GM12878 (cell line): ENCODE results near the gene SVIL. TPM values are rescaled to one million over a fixed set of nuclear protein-coding genes. Genes with fewer than 3 reads are reported as not detected.
A peak's percentile ranks its signal among the peaks of the same experiment; 100 is the strongest.

Experiments
- ATAC-seq: fragments of 200-7000 bp; cut with Tn5 transposase; 3 replicates; pipeline ENCODE4 v1.9.1; 2020; ENCODE audit warnings: mild to moderate bottlenecking, moderate library complexity
- BruUV-seq: library from RNA; stranded (reverse); fragments of 400-500 nt; replicated peaks from 2 replicates; lab custom pipeline; 2021; lab: Mats Ljungman, UMichigan
- CTCF ChIA-PET: fragments of 300-600 bp; sonication (Branson Sonifier 250); formaldehyde crosslinking; extraction: SDS; loops from one replicate; lab custom pipeline; 2021; ENCODE audit warnings: inconsistent platforms; lab: Yijun Ruan, JAX
- POLR2A ChIA-PET: fragments of 350-600 bp; formaldehyde crosslinking; extraction: SDS; loops from one replicate; lab custom pipeline; 2021; ENCODE audit warnings: inconsistent platforms; lab: Charles Lee
- RAD21 ChIA-PET: fragments of 300-600 bp; sonication (Branson Sonifier 250); formaldehyde crosslinking; loops from one replicate; lab custom pipeline; 2023; ENCODE audit warnings: antibody characterized with exemption; ENCODE audit not compliant: unreplicated experiment; lab: Charles Lee
- SMC1A ChIA-PET: fragments of 300-600 bp; sonication (Branson Sonifier 250); formaldehyde crosslinking; loops from one replicate; lab custom pipeline; 2023; ENCODE audit not compliant: unreplicated experiment, uncharacterized antibody; lab: Charles Lee
- DNase-seq: peaks from one replicate; pipeline ENCODE4 v3.0.0-alpha.2; 2011; ENCODE audit warnings: low read depth, low spot score
- FAIRE-seq: peaks from 3 replicates; lab custom pipeline; 2011; peaks lifted over from hg19 to GRCh38; lab: Jason Lieb, UNC
- H2AFZ ChIP-seq: 2 replicates; pipeline ENCODE4 v1.6.0; 2011; ENCODE audit warnings: low read depth, low read length, control low read depth; ENCODE audit not compliant: control insufficient read depth
- H3K27ac ChIP-seq: 2 replicates; pipeline ENCODE4 v1.5.1; 2011; ENCODE audit warnings: control low read depth; ENCODE audit not compliant: control insufficient read depth, insufficient read depth
- H3K27me3 ChIP-seq, 2 experiments: replicated peaks in 1 of 2; 2 replicates each; pipeline versions ENCODE4 v1.6.0 to v1.6.1; 2011; ENCODE audit warnings: low read length in 1 of 2; ENCODE audit not compliant: control insufficient read depth in 2 of 2, insufficient read depth in 2 of 2
- H3K36me3 ChIP-seq, 2 experiments: 2 replicates each; pipeline ENCODE4 v1.5.1; 2011; ENCODE audit warnings: low read length in 1 of 2; ENCODE audit not compliant: control insufficient read depth in 2 of 2, insufficient read depth in 2 of 2
- H3K4me1 ChIP-seq: 2 replicates; pipeline ENCODE4 v1.6.1; 2011; ENCODE audit warnings: mild to moderate bottlenecking, low read length, moderate library complexity, mixed read lengths; ENCODE audit not compliant: control insufficient read depth, insufficient read depth
- H3K4me2 ChIP-seq: 2 replicates; pipeline ENCODE4 v1.6.0; 2011; ENCODE audit warnings: control low read depth; ENCODE audit not compliant: control insufficient read depth, insufficient read depth
- H3K4me3 ChIP-seq: fragments of 200-600 bp; sonication (generic); 2 replicates; pipeline ENCODE4 v1.5.1; 2016
- H3K79me2 ChIP-seq: 2 replicates; pipeline ENCODE4 v1.6.0; 2011; ENCODE audit warnings: low read length; ENCODE audit not compliant: control insufficient read depth, insufficient read depth
- H3K9ac ChIP-seq: 2 replicates; pipeline ENCODE4 v1.8.0; 2011; ENCODE audit warnings: low read length, control low read depth, mixed read lengths; ENCODE audit not compliant: control insufficient read depth, insufficient read depth
- H3K9me3 ChIP-seq: replicated peaks from 3 replicates; pipeline ENCODE4 v1.5.1; 2011; ENCODE audit warnings: mild to moderate bottlenecking, low read length; ENCODE audit not compliant: control insufficient read depth, insufficient read depth
- H4K20me1 ChIP-seq: 2 replicates; pipeline ENCODE4 v1.6.0; 2011; ENCODE audit not compliant: control insufficient read depth, insufficient read depth
- CBX5 ChIP-seq: sonication (generic); IDR thresholded peaks from 2 replicates; pipeline ENCODE4 v1.6.1; 2016; ENCODE audit warnings: low read depth, moderate library complexity, mild to moderate bottlenecking, inconsistent platforms
- DPF2 ChIP-seq: fragments of 450-650 bp; IDR thresholded peaks from 2 replicates; pipeline ENCODE4 v1.6.1; 2017; ENCODE audit warnings: mild to moderate bottlenecking
- EP300 ChIP-seq, 2 experiments: fragments of 150-350 bp in 1 of 2; IDR thresholded peaks; 2 replicates each; pipeline ENCODE4 v1.6.1; 2011 to 2012; ENCODE audit warnings: low read depth in 2 of 2, low read length in 2 of 2, borderline replicate concordance in 1 of 2, improper control_type of control experiment in 1 of 2, inconsistent platforms in 1 of 2; ENCODE audit not compliant: control insufficient read depth in 1 of 2
- RAD21 ChIP-seq: IDR thresholded peaks from 2 replicates; pipeline ENCODE4 v1.6.1; 2011; ENCODE audit warnings: mild to moderate bottlenecking, low read depth, low read length, moderate library complexity; ENCODE audit not compliant: insufficient read depth
- RAD51 ChIP-seq: fragments of 450-650 bp; IDR thresholded peaks from 2 replicates; pipeline ENCODE4 v1.6.1; 2016; ENCODE audit warnings: moderate library complexity, mild to moderate bottlenecking, inconsistent platforms
- WRNIP1 ChIP-seq: IDR thresholded peaks from 2 replicates; pipeline ENCODE4 v1.6.1; 2011; ENCODE audit warnings: low read depth, low read length, improper control_type of control experiment, borderline replicate concordance
- ZBED1 ChIP-seq: IDR thresholded peaks from 2 replicates; pipeline ENCODE4 v1.6.1; 2016; ENCODE audit warnings: borderline replicate concordance
- WGBS: methylation state at CpG from one replicate; pipeline ENCODE4 v1.1.6; 2016; ENCODE audit warnings: low lambda C conversion rate; ENCODE audit not compliant: insufficient replicate concordance, insufficient coverage; ENCODE audit errors: missing lambda C conversion rate; 5-methylcytosine and 5-hydroxymethylcytosine counted together
- in situ Hi-C: fragments of 300-500 bp; cut with MboI; formaldehyde crosslinking; loops from 9 replicates; pipeline ENCODE4 v1.14.3; 2018; ENCODE audit warnings: mixed read lengths
- intact Hi-C: fragments of 100-400 bp; cut with micrococcal nuclease; formaldehyde crosslinking; loops from one replicate; pipeline ENCODE4 v1.14.2; 2022; ENCODE audit not compliant: unreplicated experiment
- polyA plus RNA-seq, 11 experiments: library from polyadenylated mRNA; depleted of rRNA in 4 of 11; unstranded in 6 of 11; stranded (reverse) in 5 of 11; fragments of >200 nt; fragmentation: Nextera tagmentation in 4 of 11; fragmentation: Illumina TruSeq in 1 of 11; extraction: Ambion mirVana in 4 of 11; extraction: Trizol in 1 of 11; gene quantifications; 1 replicate in 1 of 11; 2 replicates in 10 of 11; pipeline versions ENCODE4 v1.2.1 to v1.2.3, GENCODE V29; 2011 to 2016; ENCODE audit warnings: inconsistent platforms in 2 of 11, missing spikeins in 2 of 11, low read depth in 1 of 11
- total RNA-seq, 4 experiments: library from RNA; depleted of rRNA in 3 of 4; stranded (reverse); fragments of >200 nt in 3 of 4; fragmentation: Illumina TruSeq in 1 of 4; extraction: Trizol in 1 of 4; gene quantifications; 2 replicates each; pipeline versions ENCODE4 v1.2.1 to v1.2.3, GENCODE V29; 2013 to 2021
- TF ChIP-seq, protein P1 (sequence below): fragments of 450-650 bp; IDR thresholded peaks from 2 replicates; pipeline ENCODE4 v1.6.1; 2017; ENCODE audit warnings: mild to moderate bottlenecking, moderate library complexity
- TF ChIP-seq, protein P2 (sequence below): fragments of 450-650 bp; IDR thresholded peaks from 2 replicates; pipeline ENCODE4 v1.6.1; 2016; ENCODE audit warnings: mild to moderate bottlenecking, moderate library complexity, borderline replicate concordance

The SVIL gene
- total and polyA plus RNA-seq, 10 of the 15 experiments (the other 5 are each of a cell fraction or from before 2014, with no cell fraction given) = 0.22 to 1.9 (median 0.87) TPM

DNA sequence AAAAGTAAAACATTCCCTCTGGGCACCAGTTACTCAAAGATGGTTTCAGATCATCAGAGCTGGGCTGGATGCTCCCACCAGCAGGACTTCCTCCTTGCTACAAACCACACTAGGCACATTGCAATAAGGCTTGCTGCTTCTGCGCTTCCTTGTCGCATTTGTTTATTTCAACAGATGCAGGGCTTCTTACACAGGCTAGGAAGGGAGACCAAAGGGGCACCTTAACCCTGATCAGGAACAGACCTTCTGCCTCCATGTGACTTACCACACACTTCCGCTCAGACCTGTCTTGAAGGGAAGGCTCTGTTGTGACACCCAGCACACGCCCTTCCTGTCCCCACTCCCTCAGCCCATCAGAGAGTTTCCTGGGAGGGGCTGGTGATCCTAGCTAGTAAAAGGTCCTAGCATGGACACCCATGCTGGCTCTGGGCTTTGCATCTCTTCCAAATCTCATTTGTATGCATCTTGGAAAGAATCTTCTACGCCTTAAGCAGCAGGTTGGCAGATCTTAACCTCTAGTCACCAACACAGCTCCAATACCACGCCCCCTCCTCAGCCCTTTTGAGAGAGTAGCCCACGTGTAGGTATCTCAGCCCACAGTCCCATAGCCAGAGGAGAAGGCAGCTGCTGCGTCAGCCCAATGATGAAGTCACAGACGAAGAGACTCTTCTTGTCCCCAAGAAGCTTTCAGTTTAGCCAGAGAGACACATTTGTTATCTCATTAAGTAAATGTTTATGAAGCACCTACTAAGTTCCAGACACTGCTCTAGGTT, 47.1 kb upstream of the SVIL start:
- FAIRE-seq = no peak
- H3K4me1 ChIP-seq = no peaks in the 10 kb centered on the region
- H3K9ac ChIP-seq = no peak overlapping the region
- ChIA-PET POLR2A (no interaction called here), CTCF (interaction anchor here (0.7 to 1.0 kb wide), 4 partner anchors 14 to 126 kb away, joined by 3 to 5 read pairs (median 4); no protein-coding TSS in a partner anchor), SMC1A (interaction anchor here (1.1 to 1.9 kb wide), 3 partner anchors 17 to 52 kb away, joined by 3 to 4 read pairs (median 3); no protein-coding TSS in a partner anchor), RAD21 (interaction anchor here (1.0 kb wide), 1 partner anchor 11 kb away, joined by 3 read pairs; no protein-coding TSS in a partner anchor)
- H3K36me3 ChIP-seq = no peaks in the 10 kb centered on the region; a peak in 2 of 4 replicates
- peak; percentile 96 for ATAC-seq
- DNase-seq = no peak
- no peaks in the 10 kb centered on the region for H4K20me1 ChIP-seq
- intact Hi-C loops (no loop called here), in situ Hi-C loops (no loop called here)
- H2AFZ ChIP-seq = no peak overlapping the region
- H3K27me3 ChIP-seq = no peaks in the 10 kb centered on the region
- BruUV-seq = no TSS peak
- no peak overlapping the region for H3K4me2 ChIP-seq
- no peak overlapping the region for H3K27ac ChIP-seq
- no peaks in the 10 kb centered on the region; the same call in 2 of the 3 replicates for H3K9me3 ChIP-seq
- no peak for TF ChIP-seq CBX5
- TF ChIP-seq RAD51 = peak; percentile 35; the same call in 1 of the 2 replicates
- TF ChIP-seq DPF2 = no peak
- TF ChIP-seq EP300 (IDR thresholded peaks at IDR 0.05; ENCODE audit: borderline replicate concordance in 1 of 2, control insufficient read depth in 1 of 2, low read depth in 2 of 2, low read length in 2 of 2) = no peak
- TF ChIP-seq WRNIP1 = no peak
- TF ChIP-seq, protein P1, sequence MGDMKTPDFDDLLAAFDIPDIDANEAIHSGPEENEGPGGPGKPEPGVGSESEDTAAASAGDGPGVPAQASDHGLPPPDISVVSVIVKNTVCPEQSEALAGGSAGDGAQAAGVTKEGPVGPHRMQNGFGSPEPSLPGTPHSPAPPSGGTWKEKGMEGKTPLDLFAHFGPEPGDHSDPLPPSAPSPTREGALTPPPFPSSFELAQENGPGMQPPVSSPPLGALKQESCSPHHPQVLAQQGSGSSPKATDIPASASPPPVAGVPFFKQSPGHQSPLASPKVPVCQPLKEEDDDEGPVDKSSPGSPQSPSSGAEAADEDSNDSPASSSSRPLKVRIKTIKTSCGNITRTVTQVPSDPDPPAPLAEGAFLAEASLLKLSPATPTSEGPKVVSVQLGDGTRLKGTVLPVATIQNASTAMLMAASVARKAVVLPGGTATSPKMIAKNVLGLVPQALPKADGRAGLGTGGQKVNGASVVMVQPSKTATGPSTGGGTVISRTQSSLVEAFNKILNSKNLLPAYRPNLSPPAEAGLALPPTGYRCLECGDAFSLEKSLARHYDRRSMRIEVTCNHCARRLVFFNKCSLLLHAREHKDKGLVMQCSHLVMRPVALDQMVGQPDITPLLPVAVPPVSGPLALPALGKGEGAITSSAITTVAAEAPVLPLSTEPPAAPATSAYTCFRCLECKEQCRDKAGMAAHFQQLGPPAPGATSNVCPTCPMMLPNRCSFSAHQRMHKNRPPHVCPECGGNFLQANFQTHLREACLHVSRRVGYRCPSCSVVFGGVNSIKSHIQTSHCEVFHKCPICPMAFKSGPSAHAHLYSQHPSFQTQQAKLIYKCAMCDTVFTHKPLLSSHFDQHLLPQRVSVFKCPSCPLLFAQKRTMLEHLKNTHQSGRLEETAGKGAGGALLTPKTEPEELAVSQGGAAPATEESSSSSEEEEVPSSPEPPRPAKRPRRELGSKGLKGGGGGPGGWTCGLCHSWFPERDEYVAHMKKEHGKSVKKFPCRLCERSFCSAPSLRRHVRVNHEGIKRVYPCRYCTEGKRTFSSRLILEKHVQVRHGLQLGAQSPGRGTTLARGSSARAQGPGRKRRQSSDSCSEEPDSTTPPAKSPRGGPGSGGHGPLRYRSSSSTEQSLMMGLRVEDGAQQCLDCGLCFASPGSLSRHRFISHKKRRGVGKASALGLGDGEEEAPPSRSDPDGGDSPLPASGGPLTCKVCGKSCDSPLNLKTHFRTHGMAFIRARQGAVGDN = no peak
- TF ChIP-seq, protein P2, sequence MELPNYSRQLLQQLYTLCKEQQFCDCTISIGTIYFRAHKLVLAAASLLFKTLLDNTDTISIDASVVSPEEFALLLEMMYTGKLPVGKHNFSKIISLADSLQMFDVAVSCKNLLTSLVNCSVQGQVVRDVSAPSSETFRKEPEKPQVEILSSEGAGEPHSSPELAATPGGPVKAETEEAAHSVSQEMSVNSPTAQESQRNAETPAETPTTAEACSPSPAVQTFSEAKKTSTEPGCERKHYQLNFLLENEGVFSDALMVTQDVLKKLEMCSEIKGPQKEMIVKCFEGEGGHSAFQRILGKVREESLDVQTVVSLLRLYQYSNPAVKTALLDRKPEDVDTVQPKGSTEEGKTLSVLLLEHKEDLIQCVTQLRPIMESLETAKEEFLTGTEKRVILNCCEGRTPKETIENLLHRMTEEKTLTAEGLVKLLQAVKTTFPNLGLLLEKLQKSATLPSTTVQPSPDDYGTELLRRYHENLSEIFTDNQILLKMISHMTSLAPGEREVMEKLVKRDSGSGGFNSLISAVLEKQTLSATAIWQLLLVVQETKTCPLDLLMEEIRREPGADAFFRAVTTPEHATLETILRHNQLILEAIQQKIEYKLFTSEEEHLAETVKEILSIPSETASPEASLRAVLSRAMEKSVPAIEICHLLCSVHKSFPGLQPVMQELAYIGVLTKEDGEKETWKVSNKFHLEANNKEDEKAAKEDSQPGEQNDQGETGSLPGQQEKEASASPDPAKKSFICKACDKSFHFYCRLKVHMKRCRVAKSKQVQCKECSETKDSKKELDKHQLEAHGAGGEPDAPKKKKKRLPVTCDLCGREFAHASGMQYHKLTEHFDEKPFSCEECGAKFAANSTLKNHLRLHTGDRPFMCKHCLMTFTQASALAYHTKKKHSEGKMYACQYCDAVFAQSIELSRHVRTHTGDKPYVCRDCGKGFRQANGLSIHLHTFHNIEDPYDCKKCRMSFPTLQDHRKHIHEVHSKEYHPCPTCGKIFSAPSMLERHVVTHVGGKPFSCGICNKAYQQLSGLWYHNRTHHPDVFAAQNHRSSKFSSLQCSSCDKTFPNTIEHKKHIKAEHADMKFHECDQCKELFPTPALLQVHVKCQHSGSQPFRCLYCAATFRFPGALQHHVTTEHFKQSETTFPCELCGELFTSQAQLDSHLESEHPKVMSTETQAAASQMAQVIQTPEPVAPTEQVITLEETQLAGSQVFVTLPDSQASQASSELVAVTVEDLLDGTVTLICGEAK = peak; percentile 72
- TF ChIP-seq ZBED1 = no peak
- no peak for TF ChIP-seq RAD21
- no peak overlapping the region for H3K4me3 ChIP-seq
- 31% methylated on average over 9 of the region's 9 CpGs for WGBS
- H3K79me2 ChIP-seq = no peaks in the 10 kb centered on the region
